ENCODE data around the gene RAB6B.

Gene RAB6B

GRCh38 chr3:133834621-133835417 lies 60.9 kb downstream of the RAB6B start:
- no peak for DNase-seq

- DNase-seq: no peak
These were observed 61.6 kb downstream of the RAB6B start for GRCh38 chr3:133833880-133834620.

- DNase-seq: no peak
These were observed 62.4 kb downstream of the RAB6B start for GRCh38 chr3:133833267-133833666.

GRCh38 chr3:133832802-133833144 lies 62.9 kb downstream of the RAB6B start:
- DNase-seq: no peak

GRCh38 chr3:133831966-133832801 lies 63.5 kb downstream of the RAB6B start:
- DNase-seq: no peak

- no peak for DNase-seq
These were observed 65.6 kb downstream of the RAB6B start for GRCh38 chr3:133830071-133830470.

GRCh38 chr3:133829310-133829707 lies 66.4 kb downstream of the RAB6B start:
- DNase-seq: no peak

GRCh38 chr3:133828576-133829309 lies 66.9 kb downstream of the RAB6B start:
- no peak for DNase-seq

- no peak for DNase-seq
These were observed 68.0 kb downstream of the RAB6B start for GRCh38 chr3:133827684-133828083.

- no peak for DNase-seq
These were observed 68.5 kb downstream of the RAB6B start for GRCh38 chr3:133827136-133827535.

- no peak for DNase-seq
These were observed 69.5 kb downstream of the RAB6B start for GRCh38 chr3:133825969-133826727.

- no peak for DNase-seq
These were observed 70.7 kb downstream of the RAB6B start for GRCh38 chr3:133824961-133825485.

GRCh38 chr3:133821767-133822638 lies 73.7 kb downstream of the RAB6B start:
- peak; percentile 72 for DNase-seq

- DNase-seq: no peak
These were observed 74.6 kb downstream of the RAB6B start for GRCh38 chr3:133820889-133821675.

- DNase-seq: no peak
These were observed 75.6 kb downstream of the RAB6B start for GRCh38 chr3:133820129-133820528.

GRCh38 chr3:133815386-133815785 lies 80.3 kb downstream of the RAB6B start:
- DNase-seq: no peak

- DNase-seq: peak; percentile 3
These were observed 82.8 kb downstream of the RAB6B start for GRCh38 chr3:133812872-133813271.

- DNase-seq: peak; percentile 91
These were observed 89.8 kb downstream of the RAB6B start, which contains the start of gene SRPRB for GRCh38 chr3:133805702-133806475. Gene SRPRB, plus strand, starts transcription at chr3:133805815. Its CDS starts 34 bp downstream, at chr3:133805849.

- no peak for DNase-seq
These were observed 90.3 kb downstream of the RAB6B start for GRCh38 chr3:133805384-133805701.

Data from HCEC 1CT (cell line).